Measurements from ENCODE around the gene CCNJ. TPM values are rescaled to one million over a fixed set of nuclear protein-coding genes. Genes with fewer than 3 reads are reported as not detected.
"Not testable (repeated sequence)": the region's sequence is repeated elsewhere in the genome, so short reads cannot be mapped to it uniquely, and the experiment has no call there.

Gene CCNJ
- total RNA-seq: 10.6 and 10.8 TPM in 2 replicates

GRCh38 chr10:96043033-96043892 is at the start of gene CCNJ:
TSS of gene CCNJ (plus strand) at chr10:96043583. CDS start at chr10:96044394, 811 bp downstream.
- no peak for DNase-seq (ENCODE audit: low read depth)
- TF ChIP-seq, protein P1, sequence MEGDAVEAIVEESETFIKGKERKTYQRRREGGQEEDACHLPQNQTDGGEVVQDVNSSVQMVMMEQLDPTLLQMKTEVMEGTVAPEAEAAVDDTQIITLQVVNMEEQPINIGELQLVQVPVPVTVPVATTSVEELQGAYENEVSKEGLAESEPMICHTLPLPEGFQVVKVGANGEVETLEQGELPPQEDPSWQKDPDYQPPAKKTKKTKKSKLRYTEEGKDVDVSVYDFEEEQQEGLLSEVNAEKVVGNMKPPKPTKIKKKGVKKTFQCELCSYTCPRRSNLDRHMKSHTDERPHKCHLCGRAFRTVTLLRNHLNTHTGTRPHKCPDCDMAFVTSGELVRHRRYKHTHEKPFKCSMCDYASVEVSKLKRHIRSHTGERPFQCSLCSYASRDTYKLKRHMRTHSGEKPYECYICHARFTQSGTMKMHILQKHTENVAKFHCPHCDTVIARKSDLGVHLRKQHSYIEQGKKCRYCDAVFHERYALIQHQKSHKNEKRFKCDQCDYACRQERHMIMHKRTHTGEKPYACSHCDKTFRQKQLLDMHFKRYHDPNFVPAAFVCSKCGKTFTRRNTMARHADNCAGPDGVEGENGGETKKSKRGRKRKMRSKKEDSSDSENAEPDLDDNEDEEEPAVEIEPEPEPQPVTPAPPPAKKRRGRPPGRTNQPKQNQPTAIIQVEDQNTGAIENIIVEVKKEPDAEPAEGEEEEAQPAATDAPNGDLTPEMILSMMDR (conservative IDR thresholded peaks at IDR 0.05; ENCODE audit: low read depth, low read length): no peak

GRCh38 chr10:95994376-95994775 is 49.0 kb upstream of the CCNJ start:
- not testable (repeated sequence) for DNase-seq (ENCODE audit: low read depth); H3K4me3 ChIP-seq (ENCODE audit: low read depth, low read length)

More at GRCh38 chr10:96043033-96043892, at the start of gene CCNJ:
- peak within 1 kb of the TSS; percentile 74 for H3K4me3 ChIP-seq (ENCODE audit: low read depth, low read length)

DNA sequence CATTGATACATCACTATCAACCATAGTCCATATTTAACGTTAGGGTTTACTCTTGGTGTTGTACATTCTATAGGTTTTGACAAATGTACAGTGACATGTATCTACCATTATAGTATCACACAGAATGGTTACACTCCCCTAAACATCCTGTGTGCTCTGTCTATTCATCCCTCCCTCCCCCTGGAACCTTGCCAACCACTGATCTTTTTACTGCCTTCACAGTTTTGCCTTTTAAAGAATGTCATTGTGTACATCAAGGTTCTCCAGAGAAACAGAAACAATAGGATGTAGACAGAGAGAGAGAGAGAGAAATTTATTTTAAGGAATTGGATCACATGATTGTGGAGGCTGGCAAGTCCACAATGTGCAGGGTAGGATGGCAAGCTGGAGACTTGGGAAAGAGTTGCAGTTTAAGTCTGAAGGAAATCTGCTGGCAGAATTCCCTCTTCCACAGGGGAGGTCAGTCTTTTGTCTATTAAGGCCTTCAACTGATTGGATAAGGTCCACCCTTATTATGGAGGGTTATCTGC is 45.1 kb upstream of the CCNJ start:
- H3K4me3 ChIP-seq (ENCODE audit: low read depth, low read length): no peak overlapping the region
- DNase-seq (ENCODE audit: low read depth): no peak
- TF ChIP-seq, protein P1 (conservative IDR thresholded peaks at IDR 0.05; ENCODE audit: low read depth, low read length): no peak

GRCh38 chr10:96013956-96014355 is 29.4 kb upstream of the CCNJ start:
- no peak overlapping the region for H3K4me3 ChIP-seq (ENCODE audit: low read depth, low read length)
- TF ChIP-seq, protein P1 (conservative IDR thresholded peaks at IDR 0.05; ENCODE audit: low read depth, low read length): no peak
- DNase-seq (ENCODE audit: low read depth): no peak

GRCh38 chr10:96014473-96015102 is 28.8 kb upstream of the CCNJ start:
- no peak for DNase-seq (ENCODE audit: low read depth)
- no peak overlapping the region for H3K4me3 ChIP-seq (ENCODE audit: low read depth, low read length)
- TF ChIP-seq, protein P1 (conservative IDR thresholded peaks at IDR 0.05; ENCODE audit: low read depth, low read length): no peak

DNA sequence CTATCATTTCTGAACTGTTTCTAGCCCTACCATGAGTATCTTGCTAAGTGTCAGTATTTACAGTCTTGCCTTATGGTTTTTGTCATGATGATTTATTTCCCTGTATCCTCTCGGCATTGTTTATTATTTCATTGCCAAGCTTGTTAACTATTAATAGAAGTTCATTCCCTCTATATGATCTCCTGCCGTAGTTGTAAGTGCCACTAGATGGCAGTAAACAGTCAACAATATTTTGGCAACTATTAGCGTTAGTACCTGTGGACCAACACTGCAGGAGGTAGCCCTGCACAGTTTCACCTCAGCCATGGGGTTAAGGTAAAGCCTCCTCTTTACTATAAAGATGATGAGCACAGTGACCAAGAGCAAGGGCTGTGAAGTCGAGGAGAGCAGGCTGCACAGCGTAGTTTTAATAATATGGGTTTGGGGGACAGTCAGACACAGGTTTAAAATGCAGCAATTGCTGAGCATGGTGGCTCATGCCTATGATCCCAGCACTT is 26.1 kb upstream of the CCNJ start:
- no peak overlapping the region for H3K4me3 ChIP-seq (ENCODE audit: low read depth, low read length)
- TF ChIP-seq, protein P1 (conservative IDR thresholded peaks at IDR 0.05; ENCODE audit: low read depth, low read length): peak; percentile 84
- peak; percentile 10 for DNase-seq (ENCODE audit: low read depth)

DNA sequence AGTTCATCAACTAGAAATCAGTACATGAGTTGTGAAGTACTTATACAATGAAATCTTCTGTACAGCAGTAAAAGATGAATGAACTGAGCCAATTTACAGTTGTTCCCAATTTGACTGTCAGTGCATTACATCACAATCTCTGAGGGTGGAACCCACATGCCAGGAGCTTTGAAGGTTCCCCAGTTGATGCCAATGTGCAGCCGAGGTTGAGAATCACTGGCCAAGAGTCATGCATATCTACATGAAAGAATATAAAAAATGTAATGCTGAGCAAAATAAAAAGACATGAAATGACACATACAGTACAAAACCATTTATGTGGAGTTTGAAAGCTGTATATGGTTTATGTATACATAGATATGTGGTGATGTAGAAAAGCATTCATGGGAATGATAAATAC is 22.1 kb upstream of the CCNJ start:
- no peak overlapping the region for H3K4me3 ChIP-seq (ENCODE audit: low read depth, low read length)
- DNase-seq (ENCODE audit: low read depth): no peak
- TF ChIP-seq, protein P1 (conservative IDR thresholded peaks at IDR 0.05; ENCODE audit: low read depth, low read length): no peak
